ENCODE results near the gene GJC1. TPM values are rescaled to one million over a fixed set of nuclear protein-coding genes. Genes with fewer than 3 reads are reported as not detected.

The GJC1 gene
- total RNA-seq, 1 experiment from 2014 or later, result 119 TPM

- H3K4me3 Mint-ChIP-seq, result peak overlapping the region; percentile 83 to 97
- H2BK5ac ChIP-seq (ENCODE audit: insufficient read length, low read length), result no peak overlapping the region
These were observed 2.2 kb downstream of the GJC1 start for GRCh38 chr17:44827863-44828262.

More at GRCh38 chr17:44827863-44828262, 2.2 kb downstream of the GJC1 start:
- DNase-seq, result no peak
- Mint-ChIP-seq H3K36me3 (ENCODE audit: insufficient read depth in 1 of 3, low read depth in 3 of 3) (peaks cover 0 to 10% (median 3%) of the 10 kb centered on the region in 3 experiments; a peak in 2 of 7 replicates), H3K4me1 (peaks cover 24 to 44% of the 10 kb centered on the region in 2 experiments), H3K27ac (peak overlapping the region in 1 of 3 experiments; percentile 79; a peak in 2 of 7 replicates), H3K9me3 (peaks cover 0 to 7% of the 10 kb centered on the region in 2 experiments; a peak in 3 of 5 replicates), H3K27me3 (ENCODE audit: low read depth) (peaks cover 2% of the 10 kb centered on the region)
- Histone ChIP-seq H3K9me3 (ENCODE audit: control insufficient read depth, low read depth, low read length) (no peaks in the 10 kb centered on the region), H3K18ac (ENCODE audit: insufficient read length, low read depth, low read length) (no peak overlapping the region), H4K8ac (replicated peaks; ENCODE audit: insufficient read length, low read depth, low read length) (no peak overlapping the region), H4K5ac (ENCODE audit: insufficient read length, low read depth, low read length) (no peak overlapping the region), H2AK5ac (ENCODE audit: insufficient read length, low read length) (no peak overlapping the region), H2AFZ (ENCODE audit: low read length) (no peak overlapping the region), H2BK12ac (ENCODE audit: insufficient read length, low read depth, low read length) (no peak overlapping the region), H3K27ac (ENCODE audit: insufficient read length, low read depth, low read length) (no peak overlapping the region), H3T11ph (ENCODE audit: low read length) (no peak overlapping the region), H3K79me2 (ENCODE audit: insufficient read depth, low read length) (peaks cover 49% of the 10 kb centered on the region; the same call in 1 of the 2 replicates), H3K23me2 (ENCODE audit: insufficient read length, low read depth, low read length, poor library complexity, severe bottlenecking) (peaks cover 8% of the 10 kb centered on the region), H3K4ac (ENCODE audit: low read depth, low read length) (no peak overlapping the region), H3K79me1 (ENCODE audit: insufficient read depth, low read depth, low read length, poor library complexity, severe bottlenecking) (peaks cover 9% of the 10 kb centered on the region), H2BK120ac (ENCODE audit: low read depth, low read length, poor library complexity, severe bottlenecking) (no peak overlapping the region), H3K9ac (ENCODE audit: extremely low read depth, insufficient read length, low read length) (no peak overlapping the region), H3K56ac (ENCODE audit: insufficient read length, low read depth, low read length) (no peak overlapping the region), H4K20me1 (ENCODE audit: control insufficient read depth, insufficient read depth, insufficient read length) (no peaks in the 10 kb centered on the region), H3K27me3 (ENCODE audit: insufficient read depth, low read length) (no peaks in the 10 kb centered on the region), H4K91ac (ENCODE audit: insufficient read length, low read depth, low read length) (no peak overlapping the region), H2BK15ac (ENCODE audit: low read depth, low read length) (no peak overlapping the region), H3K23ac (ENCODE audit: insufficient read length, low read depth, low read length) (no peak overlapping the region), H3K4me1 (ENCODE audit: insufficient read depth, low read length) (no peaks in the 10 kb centered on the region; the same call in 1 of the 2 replicates), H3K14ac (ENCODE audit: insufficient read depth, low read length) (no peak overlapping the region), H2BK20ac (ENCODE audit: low read depth, low read length, poor library complexity, severe bottlenecking) (no peak overlapping the region), H3K4me2 (ENCODE audit: insufficient read depth, insufficient read length, low read length) (peak overlapping the region; percentile 81)
- no peak for TF ChIP-seq CTCF (conservative IDR thresholded peaks at IDR 0.05)
- no CpG with 5 or more reads among the region's 1 CpG for WGBS (ENCODE audit: extremely low coverage, insufficient read length, low lambda C conversion rate)
